Activated CD8-positive, alpha-beta memory T cell treated with anti-CD3 and anti-CD28 coated beads, Interleukin-2, amount 50 U/mL, for 1 hour (primary cell): ENCODE data around the gene BCAS3.
"Not testable (repeated sequence)": the region's sequence is repeated elsewhere in the genome, so short reads cannot be mapped to it uniquely, and the experiment has no call there.

ENCODE experiments used
- DNase-seq: peaks from one replicate; pipeline ENCODE4 v3.0.0-alpha.2; 2020; ENCODE audit errors: extremely low read depth

Gene BCAS3

GRCh38 chr17:61422116-61422799 lies 744.6 kb downstream of the BCAS3 start:
- no peak for DNase-seq

GRCh38 chr17:61422869-61423268 lies 745.2 kb downstream of the BCAS3 start:
- no peak for DNase-seq

- DNase-seq: no peak
Measured at GRCh38 chr17:61423967-61424649, 746.5 kb downstream of the BCAS3 start.

- DNase-seq: no peak
Measured at GRCh38 chr17:61425682-61426481, 748.2 kb downstream of the BCAS3 start.

GRCh38 chr17:61426482-61427304 lies 749.0 kb downstream of the BCAS3 start:
- DNase-seq: no peak

GRCh38 chr17:61427567-61427966 lies 749.9 kb downstream of the BCAS3 start:
- no peak for DNase-seq

- no peak for DNase-seq
Measured at GRCh38 chr17:61429274-61429673, 751.6 kb downstream of the BCAS3 start.

- DNase-seq: not testable (repeated sequence)
Measured at GRCh38 chr17:61429831-61430230, 752.2 kb downstream of the BCAS3 start.

GRCh38 chr17:61431594-61432311 lies 754.1 kb downstream of the BCAS3 start:
- no peak for DNase-seq

GRCh38 chr17:61436273-61436672 lies 758.6 kb downstream of the BCAS3 start:
- no peak for DNase-seq

- DNase-seq: no peak
Measured at GRCh38 chr17:61436995-61437704, 759.5 kb downstream of the BCAS3 start.

GRCh38 chr17:61440697-61441096 lies 763.0 kb downstream of the BCAS3 start:
- DNase-seq: no peak

GRCh38 chr17:61441507-61441906 lies 763.9 kb downstream of the BCAS3 start:
- not testable (repeated sequence) for DNase-seq

GRCh38 chr17:61442136-61442775 lies 764.6 kb downstream of the BCAS3 start:
- no peak for DNase-seq
